Parathyroid adenoma (tissue), 2 donors: ENCODE measurements around the gene AHDC1.
A peak's percentile ranks its signal among the peaks of the same experiment; 100 is the strongest.

Source experiments
- H2AFZ ChIP-seq: fragments of 300-600 bp; sonication (generic); one replicate; pipeline ENCODE4 v1.7.0; 2017; ENCODE audit warnings: antibody characterized with exemption, mild to moderate bottlenecking
- H3K27ac ChIP-seq: fragments of 300-600 bp; sonication (generic); one replicate; pipeline ENCODE4 v1.7.0; 2017
- H3K27me3 ChIP-seq: fragments of 300-600 bp; sonication (generic); one replicate; pipeline ENCODE4 v1.7.0; 2017; ENCODE audit warnings: low read length; ENCODE audit not compliant: control insufficient read depth, insufficient read depth
- H3K36me3 ChIP-seq: fragments of 300-600 bp; sonication (generic); one replicate; pipeline ENCODE4 v1.7.0; 2017; ENCODE audit warnings: low read length; ENCODE audit not compliant: control insufficient read depth, insufficient read depth
- H3K4me1 ChIP-seq: fragments of 300-600 bp; sonication (generic); one replicate; pipeline ENCODE4 v1.7.0; 2017; ENCODE audit warnings: control low read depth
- H3K4me2 ChIP-seq: fragments of 300-600 bp; sonication (generic); one replicate; pipeline ENCODE4 v1.7.0; 2017; ENCODE audit warnings: low read length
- H3K4me3 ChIP-seq: fragments of 300-600 bp; sonication (generic); one replicate; pipeline ENCODE4 v1.7.0; 2017; ENCODE audit warnings: low read depth, low read length
- H3K79me2 ChIP-seq: fragments of 300-600 bp; sonication (generic); one replicate; pipeline ENCODE4 v1.7.0; 2017; ENCODE audit warnings: control low read depth
- H3K9ac ChIP-seq: fragments of 300-600 bp; sonication (generic); one replicate; pipeline ENCODE4 v1.7.0; 2017; ENCODE audit warnings: mild to moderate bottlenecking
- H3K9me3 ChIP-seq: fragments of 300-600 bp; sonication (generic); one replicate; pipeline ENCODE4 v1.7.0; 2017; ENCODE audit warnings: low read length; ENCODE audit not compliant: control insufficient read depth
- CTCF ChIP-seq: fragments of 300-600 bp; sonication (generic); IDR thresholded peaks from one replicate; pipeline ENCODE4 v1.7.0; 2017; ENCODE audit warnings: antibody characterized with exemption, mild to moderate bottlenecking
- donor health status: primary hyperparathyroidism.

AHDC1 gene

GRCh38 chr1:27569088-27569460 is 34.9 kb downstream of the AHDC1 start:
- Histone ChIP-seq H3K79me2 (peaks cover 17% of the 10 kb centered on the region), H3K4me2 (no peak overlapping the region), H3K9ac (no peak overlapping the region), H3K4me1 (peaks cover 32% of the 10 kb centered on the region), H3K27ac (peak overlapping the region; percentile 42), H3K36me3 (no peaks in the 10 kb centered on the region), H3K4me3 (no peak overlapping the region), H3K9me3 (no peaks in the 10 kb centered on the region), H3K27me3 (no peaks in the 10 kb centered on the region), H2AFZ (no peak overlapping the region)
- no peak for TF ChIP-seq CTCF

GRCh38 chr1:27568300-27569087 is 35.5 kb downstream of the AHDC1 start:
- Histone ChIP-seq H3K36me3 (no peaks in the 10 kb centered on the region), H3K9ac (no peak overlapping the region)

GRCh38 chr1:27567971-27568299 is 36.0 kb downstream of the AHDC1 start:
- TF ChIP-seq CTCF: no peak
- no peak overlapping the region for H2AFZ ChIP-seq
- H3K9ac ChIP-seq: no peak overlapping the region
- peaks cover 20% of the 10 kb centered on the region for H3K79me2 ChIP-seq
- H3K4me2 ChIP-seq: no peak overlapping the region
- no peaks in the 10 kb centered on the region for H3K27me3 ChIP-seq
- peak overlapping the region; percentile 23 for H3K4me3 ChIP-seq
- peaks cover 36% of the 10 kb centered on the region for H3K4me1 ChIP-seq
- no peaks in the 10 kb centered on the region for H3K9me3 ChIP-seq
- H3K36me3 ChIP-seq: no peaks in the 10 kb centered on the region
- no peak overlapping the region for H3K27ac ChIP-seq

More at GRCh38 chr1:27568300-27569087, 35.5 kb downstream of the AHDC1 start:
- H3K4me1 ChIP-seq: peaks cover 37% of the 10 kb centered on the region
- peaks cover 20% of the 10 kb centered on the region for H3K79me2 ChIP-seq
- H3K27me3 ChIP-seq: no peaks in the 10 kb centered on the region
- peak overlapping the region; percentile 42 for H3K27ac ChIP-seq
- H3K4me3 ChIP-seq: peak overlapping the region; percentile 23
- H3K9me3 ChIP-seq: no peaks in the 10 kb centered on the region
- H2AFZ ChIP-seq: no peak overlapping the region
- peak overlapping the region; percentile 64 for H3K4me2 ChIP-seq
- TF ChIP-seq CTCF: peak; percentile 49

- Histone ChIP-seq H3K9ac (no peak overlapping the region), H3K27ac (no peak overlapping the region), H3K36me3 (no peaks in the 10 kb centered on the region), H3K4me1 (peaks cover 29% of the 10 kb centered on the region), H2AFZ (no peak overlapping the region), H3K4me2 (no peak overlapping the region), H3K79me2 (peaks cover 20% of the 10 kb centered on the region), H3K4me3 (no peak overlapping the region), H3K9me3 (no peaks in the 10 kb centered on the region), H3K27me3 (no peaks in the 10 kb centered on the region)
- no peak for TF ChIP-seq CTCF
These were observed 36.8 kb downstream of the AHDC1 start for GRCh38 chr1:27567146-27567526.
